Right lobe of liver (tissue), 4 donors: Measurements from ENCODE around the gene FGF16.

ENCODE experiments used
- POLR2A ChIP-seq: fragments of 450-650 bp; IDR thresholded peaks from one replicate; pipeline ENCODE4 v1.6.1; 2017; ENCODE audit warnings: antibody characterized with exemption, mild to moderate bottlenecking
- TF ChIP-seq, protein P1 (sequence below), 4 donors: fragments of 200-600 bp in 3 of 4; fragments of 450-650 bp in 1 of 4; IDR thresholded peaks; one replicate each; pipeline versions ENCODE4 v1.5.1 to v1.8.0; 2016 to 2022; ENCODE audit warnings: antibody characterized with exemption in 4 of 4, mild to moderate bottlenecking in 2 of 4
- donor health status: DM: no; HTN: no; CAD: no.
- donor health status: DM: no; HTN: no; CAD: no.
- donor health status: DM: no; HTN: yes; CAD: no.

DNA sequence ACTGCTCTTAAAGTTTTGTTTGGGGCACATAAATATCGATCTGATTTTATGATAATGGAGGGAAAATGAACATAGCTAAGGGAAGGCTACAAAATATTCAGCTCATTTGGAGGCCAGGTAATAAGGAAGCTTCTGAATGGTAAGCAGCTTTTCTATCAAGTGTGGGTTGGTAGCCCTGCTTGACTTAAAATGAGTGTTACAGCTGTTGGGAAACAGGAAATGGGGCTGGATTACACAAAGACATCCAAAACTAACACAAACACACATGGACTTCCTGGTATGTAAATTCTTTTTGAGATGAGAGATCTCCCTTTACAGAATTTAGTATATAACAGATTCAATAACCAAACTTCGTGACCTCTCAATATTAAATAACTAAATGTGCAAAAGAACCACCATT, 58.0 kb downstream of the FGF16 start:
- TF ChIP-seq, protein P1, sequence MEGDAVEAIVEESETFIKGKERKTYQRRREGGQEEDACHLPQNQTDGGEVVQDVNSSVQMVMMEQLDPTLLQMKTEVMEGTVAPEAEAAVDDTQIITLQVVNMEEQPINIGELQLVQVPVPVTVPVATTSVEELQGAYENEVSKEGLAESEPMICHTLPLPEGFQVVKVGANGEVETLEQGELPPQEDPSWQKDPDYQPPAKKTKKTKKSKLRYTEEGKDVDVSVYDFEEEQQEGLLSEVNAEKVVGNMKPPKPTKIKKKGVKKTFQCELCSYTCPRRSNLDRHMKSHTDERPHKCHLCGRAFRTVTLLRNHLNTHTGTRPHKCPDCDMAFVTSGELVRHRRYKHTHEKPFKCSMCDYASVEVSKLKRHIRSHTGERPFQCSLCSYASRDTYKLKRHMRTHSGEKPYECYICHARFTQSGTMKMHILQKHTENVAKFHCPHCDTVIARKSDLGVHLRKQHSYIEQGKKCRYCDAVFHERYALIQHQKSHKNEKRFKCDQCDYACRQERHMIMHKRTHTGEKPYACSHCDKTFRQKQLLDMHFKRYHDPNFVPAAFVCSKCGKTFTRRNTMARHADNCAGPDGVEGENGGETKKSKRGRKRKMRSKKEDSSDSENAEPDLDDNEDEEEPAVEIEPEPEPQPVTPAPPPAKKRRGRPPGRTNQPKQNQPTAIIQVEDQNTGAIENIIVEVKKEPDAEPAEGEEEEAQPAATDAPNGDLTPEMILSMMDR (IDR thresholded peaks at IDR 0.05): no peak
- TF ChIP-seq POLR2A: no peak
